ENCODE data around the gene TACC2.
"Not testable (repeated sequence)": the region's sequence is repeated elsewhere in the genome, so short reads cannot be mapped to it uniquely, and the experiment has no call there.

Gene TACC2

GRCh38 chr10:122066337-122066939 is 77.5 kb downstream of the TACC2 start:
- not testable (repeated sequence) for DNase-seq

DNA sequence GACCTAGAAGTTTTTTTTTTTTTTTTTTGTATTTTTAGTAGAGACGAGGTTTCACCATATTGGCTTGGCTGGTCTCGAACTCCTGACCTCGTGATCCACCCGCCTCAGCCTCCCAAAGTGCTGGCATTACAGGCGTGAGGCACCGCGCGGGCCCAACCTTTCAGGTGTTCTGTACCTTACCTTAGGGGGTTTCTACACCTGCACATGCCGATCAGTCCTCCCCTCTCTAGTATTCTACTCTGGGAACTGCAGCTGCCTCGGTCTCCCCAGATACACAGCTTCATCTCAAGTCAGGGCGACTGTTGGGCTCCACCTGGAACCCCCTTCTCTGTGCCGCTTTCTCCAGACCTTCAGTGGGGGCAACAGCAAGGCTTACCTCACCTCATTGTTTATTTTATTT is 79.9 kb downstream of the TACC2 start:
- DNase-seq: no peak

- DNase-seq: no peak
These were observed 83.5 kb downstream of the TACC2 start for GRCh38 chr10:122072491-122072890.

- DNase-seq: no peak
These were observed 84.5 kb downstream of the TACC2 start for GRCh38 chr10:122073508-122073907.

DNA sequence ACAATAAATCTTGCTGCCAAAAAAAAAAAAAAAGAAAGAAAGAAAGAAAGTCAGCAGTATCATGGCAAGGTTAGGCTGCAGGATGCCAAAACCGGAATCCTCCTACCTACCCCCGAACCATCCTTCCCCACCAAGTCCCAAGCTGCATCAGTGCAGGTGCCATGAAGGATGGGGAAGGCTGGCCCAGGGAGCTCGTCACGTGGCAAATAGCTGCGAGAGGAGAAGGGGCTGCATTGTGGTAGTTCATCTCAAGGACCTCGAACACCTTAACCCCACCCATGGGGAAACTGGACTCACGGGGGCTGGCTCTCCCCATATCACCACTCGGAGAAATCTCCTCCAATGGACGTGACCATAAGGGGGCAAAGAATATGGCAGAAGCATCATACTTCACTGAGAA is 86.2 kb downstream of the TACC2 start:
- no peak for DNase-seq

GRCh38 chr10:122075876-122076275 is 86.9 kb downstream of the TACC2 start:
- not testable (repeated sequence) for DNase-seq

GRCh38 chr10:122077311-122077875 is 88.4 kb downstream of the TACC2 start:
- DNase-seq: no peak

- DNase-seq: no peak
These were observed 89.4 kb downstream of the TACC2 start for GRCh38 chr10:122078326-122078725.

- DNase-seq: no peak
These were observed 90.2 kb downstream of the TACC2 start for GRCh38 chr10:122078965-122079795.

GRCh38 chr10:122082616-122083477 is 93.9 kb downstream of the TACC2 start:
- DNase-seq: no peak

DNA sequence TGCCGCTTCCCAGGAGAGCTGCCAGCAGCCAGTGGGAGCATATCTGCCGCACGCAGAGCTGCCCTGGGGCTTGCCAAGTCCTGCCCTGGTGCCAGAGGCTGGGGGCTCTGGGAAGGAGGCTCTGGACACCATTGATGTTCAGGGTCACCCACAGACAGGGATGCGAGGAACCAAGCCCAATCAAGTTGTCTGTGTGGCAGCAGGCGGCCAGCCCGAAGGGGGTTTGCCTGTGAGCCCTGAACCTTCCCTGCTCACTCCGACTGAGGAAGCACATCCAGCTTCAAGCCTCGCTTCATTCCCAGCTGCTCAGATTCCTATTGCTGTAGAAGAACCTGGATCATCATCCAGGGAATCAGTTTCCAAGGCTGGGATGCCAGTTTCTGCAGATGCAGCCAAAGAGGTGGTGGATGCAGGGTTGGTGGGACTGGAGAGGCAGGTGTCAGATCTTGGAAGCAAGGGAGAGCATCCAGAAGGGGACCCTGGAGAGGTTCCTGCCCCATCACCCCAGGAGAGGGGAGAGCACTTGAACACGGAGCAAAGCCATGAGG is 94.6 kb downstream of the TACC2 start:
- DNase-seq: no peak

GRCh38 chr10:122084286-122085041 is 95.5 kb downstream of the TACC2 start:
- no peak for DNase-seq

GRCh38 chr10:122085423-122085911 is 96.5 kb downstream of the TACC2 start:
- no peak for DNase-seq

DNA sequence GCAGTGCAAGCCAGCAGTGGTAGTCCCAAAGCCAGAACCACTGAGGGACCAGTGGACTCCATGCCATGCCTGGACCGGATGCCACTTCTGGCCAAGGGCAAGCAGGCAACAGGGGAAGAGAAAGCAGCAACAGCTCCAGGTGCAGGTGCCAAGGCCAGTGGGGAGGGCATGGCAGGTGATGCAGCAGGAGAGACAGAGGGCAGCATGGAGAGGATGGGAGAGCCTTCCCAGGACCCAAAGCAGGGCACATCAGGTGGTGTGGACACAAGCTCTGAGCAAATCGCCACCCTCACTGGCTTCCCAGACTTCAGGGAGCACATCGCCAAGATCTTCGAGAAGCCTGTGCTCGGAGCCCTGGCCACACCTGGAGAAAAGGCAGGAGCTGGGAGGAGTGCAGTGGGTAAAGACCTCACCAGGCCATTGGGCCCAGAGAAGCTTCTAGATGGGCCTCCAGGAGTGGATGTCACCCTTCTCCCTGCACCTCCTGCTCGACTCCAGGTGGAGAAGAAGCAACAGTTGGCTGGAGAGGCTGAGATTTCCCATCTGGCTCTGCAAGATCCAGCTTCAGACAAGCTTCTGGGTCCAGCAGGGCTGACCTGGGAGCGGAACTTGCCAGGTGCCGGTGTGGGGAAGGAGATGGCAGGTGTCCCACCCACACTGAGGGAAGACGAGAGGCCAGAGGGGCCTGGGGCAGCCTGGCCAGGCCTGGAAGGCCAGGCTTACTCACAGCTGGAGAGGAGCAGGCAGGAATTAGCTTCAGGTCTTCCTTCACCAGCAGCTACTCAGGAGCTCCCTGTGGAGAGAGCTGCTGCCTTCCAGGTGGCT is 97.7 kb downstream of the TACC2 start:
- DNase-seq: no peak

DNA sequence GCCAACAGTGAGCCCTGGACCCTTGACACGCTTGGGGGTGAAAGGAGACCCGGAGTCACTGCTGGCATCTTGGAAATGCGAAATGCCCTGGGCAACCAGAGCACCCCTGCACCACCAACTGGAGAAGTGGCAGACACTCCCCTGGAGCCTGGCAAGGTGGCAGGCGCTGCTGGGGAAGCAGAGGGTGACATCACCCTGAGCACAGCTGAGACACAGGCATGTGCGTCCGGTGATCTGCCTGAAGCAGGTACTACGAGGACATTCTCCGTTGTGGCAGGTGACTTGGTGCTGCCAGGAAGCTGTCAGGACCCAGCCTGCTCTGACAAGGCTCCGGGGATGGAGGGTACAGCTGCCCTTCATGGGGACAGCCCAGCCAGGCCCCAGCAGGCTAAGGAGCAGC is 98.5 kb downstream of the TACC2 start:
- DNase-seq: no peak

- DNase-seq: no peak
These were observed 100.5 kb downstream of the TACC2 start for GRCh38 chr10:122089311-122090017.

DNA sequence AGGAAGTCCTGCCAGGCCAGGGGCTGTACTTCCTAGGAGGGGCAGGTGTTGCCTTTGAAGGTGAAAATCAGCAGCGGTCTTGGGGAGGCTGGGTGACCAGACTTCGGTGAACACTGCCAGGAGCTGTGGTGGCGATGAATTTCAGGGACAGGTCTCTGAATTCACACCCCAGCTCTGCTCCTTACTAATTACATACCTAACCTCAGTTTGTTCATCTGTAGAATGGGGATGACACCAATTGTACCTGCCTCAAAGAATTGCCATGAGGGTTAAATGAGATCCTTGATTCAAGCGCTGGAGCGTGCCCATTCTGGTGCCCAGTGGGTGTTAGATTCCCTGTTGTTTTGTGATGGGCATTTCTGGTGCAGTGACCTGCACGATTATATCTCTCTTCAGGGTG is 102.8 kb downstream of the TACC2 start:
- DNase-seq: no peak

DNA sequence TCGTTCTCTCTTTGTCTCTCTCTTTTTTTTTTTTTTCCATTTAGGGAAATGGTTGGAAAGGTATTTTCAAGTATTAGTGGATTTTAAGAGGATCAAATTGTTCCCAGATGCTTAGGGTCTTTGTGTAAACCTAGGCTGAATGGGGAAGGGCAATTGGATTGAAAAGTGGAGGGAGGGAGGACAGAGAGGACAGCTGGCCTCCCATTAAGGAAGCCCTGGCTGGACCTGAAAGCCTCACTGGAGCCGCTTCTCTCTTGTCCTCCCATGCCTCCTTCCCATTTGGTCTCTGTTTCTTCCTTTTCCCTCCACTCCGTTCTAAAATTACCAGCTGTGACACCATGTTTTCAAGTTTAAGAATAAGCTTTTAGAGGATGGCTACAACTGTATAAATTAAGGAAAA is 104.1 kb downstream of the TACC2 start:
- no peak for DNase-seq

- DNase-seq: not testable (repeated sequence)
These were observed 107.2 kb downstream of the TACC2 start for GRCh38 chr10:122096181-122096580.

GRCh38 chr10:122096705-122097104 is 107.7 kb downstream of the TACC2 start:
- DNase-seq: no peak

Measured in stimulated activated naive CD4-positive, alpha-beta T cell (primary cell).